ENCODE measurements around the gene CNTNAP2.

Gene CNTNAP2

GRCh38 chr7:147145194-147145593 is 1028.6 kb downstream of the CNTNAP2 start:
- TF ChIP-seq L3MBTL2 (conservative IDR thresholded peaks at IDR 0.05) (no peak), LEF1 (IDR thresholded peaks at IDR 0.05; ENCODE audit: borderline replicate concordance) (no peak), NFRKB (IDR thresholded peaks at IDR 0.05) (no peak), CTBP1 (IDR thresholded peaks at IDR 0.05; ENCODE audit: borderline replicate concordance) (no peak), SUZ12 (IDR thresholded peaks at IDR 0.05) (no peak), FOXA1 (IDR thresholded peaks at IDR 0.05) (no peak), ZNF384 (IDR thresholded peaks at IDR 0.05) (no peak), ELF4 (IDR thresholded peaks at IDR 0.05) (no peak), TARDBP (IDR thresholded peaks at IDR 0.05) (no peak), PKNOX1 (IDR thresholded peaks at IDR 0.05) (no peak), HDGF (IDR thresholded peaks at IDR 0.05; ENCODE audit: borderline replicate concordance) (no peak), SP1 (IDR thresholded peaks at IDR 0.05) (no peak), BHLHE40 (IDR thresholded peaks at IDR 0.05; ENCODE audit: borderline replicate concordance) (no peak), ARNT (IDR thresholded peaks at IDR 0.05) (no peak), FOXM1 (IDR thresholded peaks at IDR 0.05; ENCODE audit: borderline replicate concordance) (no peak), FOXK2 (IDR thresholded peaks at IDR 0.05) (no peak)
- CTCF ChIA-PET = no interaction called here
- no peak for DNase-seq (ENCODE audit: extremely low spot score)
- POLR2A ChIA-PET = no interaction called here

GRCh38 chr7:147146169-147146568 is 1029.6 kb downstream of the CNTNAP2 start:
- ChIA-PET POLR2A (no interaction called here), CTCF (no interaction called here)
- no peak for DNase-seq (ENCODE audit: extremely low spot score)
- TF ChIP-seq CTBP1 (IDR thresholded peaks at IDR 0.05; ENCODE audit: borderline replicate concordance) (no peak), PKNOX1 (IDR thresholded peaks at IDR 0.05) (no peak), BHLHE40 (IDR thresholded peaks at IDR 0.05; ENCODE audit: borderline replicate concordance) (no peak), ELF4 (IDR thresholded peaks at IDR 0.05) (no peak), LEF1 (IDR thresholded peaks at IDR 0.05; ENCODE audit: borderline replicate concordance) (no peak), SP1 (IDR thresholded peaks at IDR 0.05) (no peak), HDGF (IDR thresholded peaks at IDR 0.05; ENCODE audit: borderline replicate concordance) (no peak), FOXK2 (IDR thresholded peaks at IDR 0.05) (no peak), FOXM1 (IDR thresholded peaks at IDR 0.05; ENCODE audit: borderline replicate concordance) (no peak), ARNT (IDR thresholded peaks at IDR 0.05) (no peak), NFRKB (IDR thresholded peaks at IDR 0.05) (no peak), FOXA1 (IDR thresholded peaks at IDR 0.05) (no peak), ZNF384 (IDR thresholded peaks at IDR 0.05) (no peak), SUZ12 (IDR thresholded peaks at IDR 0.05) (no peak), TARDBP (IDR thresholded peaks at IDR 0.05) (no peak), L3MBTL2 (conservative IDR thresholded peaks at IDR 0.05) (no peak)

GRCh38 chr7:147151661-147152060 is 1035.1 kb downstream of the CNTNAP2 start:
- POLR2A ChIA-PET = no interaction called here
- TF ChIP-seq LEF1 (IDR thresholded peaks at IDR 0.05; ENCODE audit: borderline replicate concordance) = no peak
- no peak for TF ChIP-seq SUZ12 (IDR thresholded peaks at IDR 0.05)
- no peak for TF ChIP-seq FOXK2 (IDR thresholded peaks at IDR 0.05)
- no peak for TF ChIP-seq ELF4 (IDR thresholded peaks at IDR 0.05)
- no peak for TF ChIP-seq TARDBP (IDR thresholded peaks at IDR 0.05)
- TF ChIP-seq ZNF384 (IDR thresholded peaks at IDR 0.05) = no peak
- TF ChIP-seq FOXA1 (IDR thresholded peaks at IDR 0.05) = no peak
- TF ChIP-seq CTBP1 (IDR thresholded peaks at IDR 0.05; ENCODE audit: borderline replicate concordance) = no peak
- TF ChIP-seq BHLHE40 (IDR thresholded peaks at IDR 0.05; ENCODE audit: borderline replicate concordance) = no peak
- TF ChIP-seq HDGF (IDR thresholded peaks at IDR 0.05; ENCODE audit: borderline replicate concordance) = no peak
- TF ChIP-seq PKNOX1 (IDR thresholded peaks at IDR 0.05) = no peak
- TF ChIP-seq L3MBTL2 (conservative IDR thresholded peaks at IDR 0.05) = no peak
- TF ChIP-seq NFRKB (IDR thresholded peaks at IDR 0.05) = no peak
- no peak for TF ChIP-seq ARNT (IDR thresholded peaks at IDR 0.05)
- no peak for TF ChIP-seq SP1 (IDR thresholded peaks at IDR 0.05)
- no peak for TF ChIP-seq FOXM1 (IDR thresholded peaks at IDR 0.05; ENCODE audit: borderline replicate concordance)
- DNase-seq (ENCODE audit: extremely low spot score) = no peak
- CTCF ChIA-PET = no interaction called here

- POLR2A ChIA-PET = no interaction called here
- CTCF ChIA-PET = no interaction called here
- no peak for TF ChIP-seq FOXM1 (IDR thresholded peaks at IDR 0.05; ENCODE audit: borderline replicate concordance)
- no peak for DNase-seq (ENCODE audit: extremely low spot score)
Observed at GRCh38 chr7:147153571-147153970, 1037.0 kb downstream of the CNTNAP2 start.

- TF ChIP-seq FOXA1 (IDR thresholded peaks at IDR 0.05) (no peak), PKNOX1 (IDR thresholded peaks at IDR 0.05) (no peak), ELF4 (IDR thresholded peaks at IDR 0.05) (no peak), ZNF384 (IDR thresholded peaks at IDR 0.05) (no peak)
- CTCF ChIA-PET = no interaction called here
- POLR2A ChIA-PET = no interaction called here
- no peak for DNase-seq (ENCODE audit: extremely low spot score)
Observed at GRCh38 chr7:147161405-147161804, 1044.8 kb downstream of the CNTNAP2 start.

GRCh38 chr7:147170341-147171012 is 1053.9 kb downstream of the CNTNAP2 start:
- CTCF ChIA-PET = interaction anchor here (0.6 kb wide), 1 partner anchor 335 kb away, joined by 3 read pairs; no protein-coding TSS in a partner anchor
- DNase-seq (ENCODE audit: extremely low spot score) = no peak
- TF ChIP-seq NFRKB (IDR thresholded peaks at IDR 0.05) = no peak
- no peak for TF ChIP-seq CTBP1 (IDR thresholded peaks at IDR 0.05; ENCODE audit: borderline replicate concordance)
- TF ChIP-seq FOXA1 (IDR thresholded peaks at IDR 0.05) = no peak
- no peak for TF ChIP-seq FOXK2 (IDR thresholded peaks at IDR 0.05)
- no peak for TF ChIP-seq TARDBP (IDR thresholded peaks at IDR 0.05)
- TF ChIP-seq ARNT (IDR thresholded peaks at IDR 0.05) = no peak
- no peak for TF ChIP-seq SP1 (IDR thresholded peaks at IDR 0.05)
- no peak for TF ChIP-seq FOXM1 (IDR thresholded peaks at IDR 0.05; ENCODE audit: borderline replicate concordance)
- no peak for TF ChIP-seq PKNOX1 (IDR thresholded peaks at IDR 0.05)
- no peak for TF ChIP-seq L3MBTL2 (conservative IDR thresholded peaks at IDR 0.05)
- no peak for TF ChIP-seq LEF1 (IDR thresholded peaks at IDR 0.05; ENCODE audit: borderline replicate concordance)
- TF ChIP-seq SUZ12 (IDR thresholded peaks at IDR 0.05) = no peak
- no peak for TF ChIP-seq HDGF (IDR thresholded peaks at IDR 0.05; ENCODE audit: borderline replicate concordance)
- no peak for TF ChIP-seq ELF4 (IDR thresholded peaks at IDR 0.05)
- TF ChIP-seq BHLHE40 (IDR thresholded peaks at IDR 0.05; ENCODE audit: borderline replicate concordance) = no peak
- TF ChIP-seq ZNF384 (IDR thresholded peaks at IDR 0.05) = no peak

More at GRCh38 chr7:147170341-147171012, 1053.9 kb downstream of the CNTNAP2 start:
- POLR2A ChIA-PET = no interaction called here
